HS-5 (cell line): Measurements from ENCODE around the gene COPA.

Experiments
- DNase-seq: peaks from one replicate; pipeline ENCODE4 v3.0.0-alpha.2; 2012; ENCODE audit warnings: low read depth

COPA gene

DNA sequence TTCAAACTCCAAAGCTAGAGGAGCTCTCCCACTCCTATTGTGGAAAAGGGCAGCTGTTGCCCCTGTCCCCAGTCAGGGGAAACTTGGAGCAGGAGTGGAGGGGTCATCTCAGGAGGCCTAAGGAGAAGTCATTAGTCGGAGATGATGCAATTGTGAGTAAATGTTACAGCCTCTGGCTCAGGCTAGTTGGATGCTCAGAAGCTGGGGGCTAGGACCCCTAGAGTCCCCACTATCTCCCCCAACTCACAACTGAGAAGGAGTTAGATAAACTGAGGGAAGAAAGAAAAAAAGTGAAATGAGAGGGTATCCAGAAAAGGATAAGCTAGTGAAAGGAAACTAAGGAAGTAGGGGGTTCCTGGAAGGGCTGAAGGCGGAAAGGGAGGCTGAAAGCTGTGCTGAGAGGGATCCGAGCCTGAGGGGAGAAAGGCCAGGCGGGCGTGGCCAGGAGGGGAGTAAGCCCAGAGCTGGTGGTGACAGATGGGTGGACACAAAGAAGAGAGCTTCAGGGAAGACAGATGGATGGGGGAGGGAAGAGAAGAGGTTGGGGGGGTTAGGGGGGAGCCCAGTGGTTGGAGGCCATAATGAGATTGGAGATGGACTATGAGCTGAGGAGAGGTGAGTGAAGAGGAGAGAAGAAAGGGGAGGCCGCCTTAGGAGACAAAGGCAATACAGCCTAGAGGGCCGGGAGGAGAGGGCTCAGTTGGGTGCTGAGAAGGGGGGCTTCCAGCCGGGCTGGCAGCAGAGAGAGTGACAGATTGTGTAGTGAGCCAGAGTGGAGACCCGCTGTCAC, 19.3 kb upstream of the COPA start:
- no peak for DNase-seq

DNA sequence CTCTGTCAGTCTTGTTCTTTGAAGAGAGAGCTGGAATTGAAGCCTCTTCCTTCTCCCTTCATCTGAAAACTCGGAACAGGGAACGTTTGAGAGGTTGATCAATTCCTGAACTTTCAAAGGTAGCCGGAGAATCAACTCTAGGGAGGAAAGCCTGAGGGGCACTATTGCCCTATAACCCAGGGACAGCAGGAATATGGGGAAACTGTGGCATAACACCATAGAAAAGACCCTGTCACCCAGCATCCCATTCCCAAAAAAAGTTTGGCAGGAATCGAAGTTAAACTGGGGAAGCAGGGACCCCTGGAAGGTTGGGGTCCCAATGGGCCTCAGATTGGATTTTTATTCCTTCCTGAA, 18.7 kb upstream of the COPA start:
- no peak for DNase-seq

DNA sequence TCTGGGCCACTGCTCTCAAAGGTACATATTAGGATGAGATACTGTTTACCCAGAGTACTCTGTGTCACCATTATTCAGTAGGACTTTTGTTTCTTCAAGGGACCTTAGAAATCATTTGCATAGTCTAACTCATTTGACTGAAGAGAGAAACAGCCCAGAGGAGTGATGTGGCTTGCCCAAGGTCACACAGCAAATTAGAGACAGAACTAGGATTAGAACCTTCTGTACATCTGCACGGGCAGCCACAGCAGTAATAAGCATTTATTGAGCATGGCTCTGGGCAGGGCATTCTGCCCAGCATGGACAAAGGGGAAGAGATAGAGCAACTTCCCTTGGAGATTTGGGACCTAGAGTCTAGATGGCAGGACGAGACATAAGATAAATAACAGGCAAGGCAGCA, 18.1 kb upstream of the COPA start:
- no peak for DNase-seq

DNA sequence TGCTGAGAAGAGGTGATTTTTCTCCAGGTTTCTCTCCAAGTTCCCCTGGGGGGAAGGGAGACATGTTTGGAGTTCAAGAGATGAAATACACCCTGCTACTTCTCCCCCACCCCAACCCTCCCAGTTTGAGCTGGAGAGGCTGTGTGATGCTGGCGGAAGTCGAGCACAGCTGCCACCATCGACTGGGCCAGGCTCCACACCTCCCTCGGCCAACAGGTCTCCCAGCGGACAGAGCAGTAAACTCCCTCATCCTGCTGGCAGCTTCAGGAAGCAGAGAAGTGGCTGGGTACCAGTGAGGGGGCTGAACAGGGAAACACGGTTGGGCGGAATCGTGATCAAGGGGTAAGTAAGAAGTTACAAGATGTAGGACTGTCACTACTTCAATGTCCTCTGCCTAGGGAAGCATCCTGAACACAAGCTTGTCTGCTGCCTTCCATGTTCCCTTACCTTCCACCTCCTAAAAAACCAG, 17.2 kb upstream of the COPA start:
- no peak for DNase-seq

DNA sequence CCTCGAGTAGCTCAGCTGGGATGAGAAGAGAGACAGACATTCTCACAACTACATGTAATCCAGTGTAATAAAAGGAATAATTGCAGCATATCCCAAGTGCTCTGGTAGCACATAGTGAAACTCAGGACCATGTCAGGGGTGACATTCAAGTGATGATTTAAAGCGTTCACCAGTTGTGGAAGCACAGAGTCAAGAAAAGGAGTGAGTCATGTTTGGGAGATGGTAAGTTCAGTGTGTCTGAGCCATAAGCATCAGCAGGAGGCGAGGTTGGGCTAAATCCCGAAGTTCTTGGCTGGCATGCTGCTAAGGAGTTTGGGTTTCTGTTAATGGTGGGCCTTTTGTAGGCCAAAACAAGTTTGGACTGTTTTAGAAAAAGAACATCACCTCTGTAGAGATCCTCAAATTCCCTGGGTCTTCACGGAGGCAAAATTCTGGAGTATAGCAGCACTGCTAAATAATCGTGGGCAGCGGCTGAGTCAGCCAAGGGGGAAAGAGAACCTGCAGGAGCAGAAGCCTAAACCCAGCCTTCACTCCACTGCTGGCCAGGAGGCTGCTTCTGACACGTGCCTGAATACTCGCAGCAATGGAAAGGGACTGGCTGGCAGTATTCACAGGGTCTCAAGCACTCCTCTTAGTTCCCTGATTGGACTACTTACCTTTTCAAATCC, 16.6 kb upstream of the COPA start:
- DNase-seq, result no peak

DNA sequence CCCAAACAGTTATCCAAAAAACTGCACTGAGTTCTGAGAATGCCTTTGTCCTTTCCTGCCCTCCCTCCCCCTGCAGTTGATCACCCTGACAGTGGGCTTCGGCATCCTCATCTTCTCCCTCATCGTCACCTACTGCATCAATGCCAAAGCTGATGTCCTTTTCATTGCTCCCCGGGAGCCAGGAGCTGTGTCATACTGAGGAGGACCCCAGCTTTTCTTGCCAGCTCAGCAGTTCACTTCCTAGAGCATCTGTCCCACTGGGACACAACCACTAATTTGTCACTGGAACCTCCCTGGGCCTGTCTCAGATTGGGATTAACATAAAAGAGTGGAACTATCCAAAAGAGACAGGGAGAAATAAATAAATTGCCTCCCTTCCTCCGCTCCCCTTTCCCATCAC, 15.0 kb upstream of the COPA start:
- DNase-seq, result no peak

DNA sequence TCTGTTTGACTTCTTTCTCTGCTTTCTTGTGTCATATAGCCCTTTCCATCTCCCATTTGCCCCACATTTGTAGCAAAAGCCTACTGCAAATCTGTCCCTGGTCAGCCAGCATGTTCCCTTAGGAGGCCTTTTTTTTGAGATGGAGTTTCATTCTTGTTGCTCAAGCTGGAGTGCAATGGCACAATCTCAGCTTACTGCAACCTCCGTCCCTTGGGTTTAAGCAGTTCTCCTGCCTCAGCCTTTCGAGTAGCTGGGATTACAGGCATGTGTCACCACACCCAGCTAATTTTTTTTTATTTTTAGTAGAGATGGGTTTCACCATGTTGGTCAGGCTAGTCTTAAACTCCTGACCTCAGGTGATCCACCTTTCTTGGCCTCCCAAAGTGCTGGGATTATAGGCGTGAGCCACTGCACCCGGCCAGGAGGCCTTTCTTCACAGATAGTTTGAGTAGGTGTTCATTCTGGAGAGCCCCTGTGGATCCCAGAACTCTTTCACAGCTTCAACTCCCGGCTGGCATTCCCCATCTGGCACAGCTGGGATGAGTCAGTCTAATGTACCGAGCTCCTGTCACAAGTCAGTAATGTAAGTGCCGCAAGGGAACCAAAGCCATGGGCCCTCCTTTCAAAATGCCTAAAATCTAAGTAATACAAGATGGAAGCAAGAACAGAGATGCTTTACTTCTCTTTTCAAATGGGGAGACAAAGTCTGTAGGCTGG, 14.4 kb upstream of the COPA start:
- peak; percentile 28 for DNase-seq

DNA sequence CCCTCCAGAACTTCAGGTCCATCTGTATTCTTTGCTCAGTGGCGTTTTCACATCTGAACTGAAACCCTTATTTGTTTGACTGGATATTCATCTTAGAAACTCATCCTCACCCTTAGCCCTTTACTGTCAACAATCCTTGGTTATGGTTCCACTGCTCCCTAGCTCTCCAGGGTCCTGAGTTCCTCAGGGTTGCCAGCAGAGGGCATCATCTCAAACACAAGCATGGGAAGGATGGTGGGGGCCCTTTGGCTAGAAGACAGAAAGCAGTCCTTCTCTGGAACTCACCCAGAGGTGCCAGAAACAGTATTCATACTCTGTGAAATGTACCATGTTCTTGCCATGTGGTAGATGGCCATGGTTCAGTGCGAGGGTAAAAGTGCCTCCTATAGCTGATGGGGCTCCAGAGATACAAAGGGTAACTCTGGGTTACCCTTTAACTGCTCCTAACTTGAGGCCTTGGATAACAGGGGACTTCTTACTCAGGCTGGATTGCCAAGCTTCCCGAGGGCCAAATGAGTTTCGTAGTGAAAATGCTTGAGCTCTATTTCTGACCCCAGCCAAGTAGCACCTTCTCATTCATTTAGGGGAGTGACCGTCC, 11.4 kb upstream of the COPA start:
- no peak for DNase-seq

DNA sequence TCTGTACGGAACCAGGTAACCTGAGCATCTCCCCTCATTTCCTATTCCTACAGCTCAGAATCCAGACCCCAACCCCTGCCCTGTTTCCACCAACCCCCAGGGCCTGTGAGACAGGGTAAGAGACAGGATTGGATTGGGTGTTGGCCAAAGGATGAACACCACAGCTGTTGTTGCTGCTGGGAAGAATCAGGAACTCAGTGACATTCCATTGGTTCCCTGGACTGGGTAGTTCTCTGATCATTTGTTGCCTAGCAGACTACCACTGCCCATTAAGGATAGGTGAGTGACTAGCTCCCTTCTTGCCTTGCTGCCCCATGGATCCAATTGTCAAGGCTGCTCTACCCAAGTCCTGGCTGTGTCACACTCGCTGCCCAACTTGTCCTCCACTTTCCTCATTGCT, 10.2 kb upstream of the COPA start:
- no peak for DNase-seq

DNA sequence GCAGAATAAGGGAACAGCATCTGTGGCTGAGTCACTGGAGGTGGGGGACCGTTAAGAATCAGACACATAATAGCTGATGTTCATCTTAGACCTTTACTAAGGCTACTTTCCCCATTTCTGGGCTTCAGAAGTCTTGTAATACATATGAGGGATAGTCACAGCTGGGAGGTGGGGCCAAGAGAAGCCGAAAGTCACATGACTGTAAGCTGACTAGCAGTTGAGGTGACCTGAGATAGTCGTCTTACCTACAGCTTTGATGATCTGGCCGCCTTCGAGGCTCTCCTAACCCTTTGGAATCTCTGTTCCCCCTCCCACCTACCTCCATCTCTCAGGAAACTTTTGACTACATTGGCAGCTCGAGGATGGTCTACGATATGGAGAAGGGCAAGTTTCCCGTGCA, 9.5 kb upstream of the COPA start:
- no peak for DNase-seq

DNA sequence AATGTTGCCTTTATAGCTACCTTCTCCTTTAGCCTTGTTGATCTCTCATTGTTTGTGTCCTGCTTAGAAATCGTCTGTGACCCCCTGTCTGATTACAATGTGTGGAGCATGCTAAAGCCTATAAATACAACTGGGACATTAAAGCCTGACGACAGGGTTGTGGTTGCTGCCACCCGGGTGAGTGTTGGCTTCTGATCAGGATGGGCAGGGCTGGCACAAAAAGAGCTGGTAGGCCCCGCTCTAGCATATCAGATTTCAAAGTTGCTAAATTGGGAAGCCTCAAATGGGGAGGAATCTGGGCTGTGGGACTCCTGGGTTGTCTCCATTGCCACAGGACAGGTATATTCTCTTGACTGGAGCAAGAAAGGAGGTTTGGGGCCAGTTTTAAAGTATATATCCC, 8.6 kb upstream of the COPA start:
- no peak for DNase-seq

DNA sequence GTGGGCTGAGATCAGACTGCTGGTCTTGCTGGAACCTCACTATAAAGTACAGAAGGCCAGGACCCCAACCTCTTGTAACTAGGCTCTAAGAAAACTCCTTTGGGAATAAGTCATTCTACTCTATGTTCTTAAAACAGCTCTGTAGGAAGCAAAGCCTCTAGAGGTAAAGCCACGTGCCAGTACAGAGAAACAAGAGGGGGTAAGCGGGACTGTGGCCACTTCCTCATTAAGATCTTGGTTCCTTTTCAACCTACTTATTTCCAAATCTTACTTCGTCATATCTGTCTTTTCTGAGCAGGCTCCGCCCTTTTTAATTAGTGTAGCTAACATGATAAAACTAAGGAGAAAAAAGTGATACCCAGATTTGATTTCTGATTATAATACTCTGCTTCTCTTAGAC, 3.9 kb upstream of the COPA start:
- no peak for DNase-seq

DNA sequence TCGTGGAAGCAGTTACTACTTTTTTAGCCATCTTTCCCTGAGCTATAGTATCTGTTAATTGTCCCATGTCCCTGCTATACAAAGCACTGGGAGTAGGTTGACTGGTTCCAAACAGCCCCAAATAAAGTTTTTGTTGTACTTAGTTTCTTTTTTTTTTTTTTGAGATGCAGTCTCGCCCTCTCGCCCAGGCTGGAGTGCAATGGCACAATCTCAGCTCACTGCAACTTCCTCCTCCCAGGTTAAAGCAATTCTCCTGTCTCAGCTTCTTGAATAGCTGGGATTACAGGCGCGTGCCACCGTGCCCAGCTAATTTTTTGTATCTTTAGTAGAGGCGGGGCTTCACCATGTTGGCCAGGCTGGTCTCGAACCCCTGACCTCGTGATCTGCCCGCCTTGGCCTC, 3.4 kb upstream of the COPA start:
- no peak for DNase-seq

DNA sequence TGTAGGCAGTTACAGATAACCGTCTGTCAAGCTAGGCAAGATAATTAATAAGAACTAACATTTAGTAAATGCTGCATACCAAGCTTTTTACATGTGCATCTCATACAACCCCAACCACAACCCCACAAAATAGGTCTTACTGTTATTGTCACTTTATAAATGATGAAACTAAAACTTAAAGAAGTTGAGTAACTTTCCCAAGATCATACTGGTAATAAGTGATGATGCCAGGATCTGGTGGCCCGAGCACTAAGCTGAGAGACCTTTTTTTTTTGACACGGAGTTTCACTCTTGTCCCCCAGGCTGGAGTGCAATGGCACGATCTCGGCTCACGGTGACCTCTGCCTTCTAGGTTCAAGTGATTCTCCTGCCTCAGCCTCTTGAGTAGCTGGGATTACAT, 1.9 kb upstream of the COPA start:
- no peak for DNase-seq

DNA sequence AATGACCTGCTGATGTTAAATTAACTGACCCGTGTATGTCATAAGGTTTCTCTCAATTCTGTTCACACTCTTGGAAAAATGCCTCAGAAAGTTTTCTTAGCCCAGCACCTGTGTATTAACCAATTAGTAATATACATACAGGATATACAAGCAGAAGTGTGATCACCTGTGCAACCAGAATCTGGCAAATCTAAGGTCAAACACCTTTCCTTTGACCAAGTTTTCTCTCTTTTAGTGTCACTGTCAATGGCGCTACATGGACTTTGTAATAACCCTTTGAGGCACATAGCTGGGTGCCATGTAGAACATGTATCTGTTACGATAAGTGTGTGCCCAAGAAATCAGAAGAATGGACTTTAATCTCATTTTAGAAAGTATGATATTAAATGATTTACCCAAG, 1.2 kb upstream of the COPA start:
- no peak for DNase-seq

DNA sequence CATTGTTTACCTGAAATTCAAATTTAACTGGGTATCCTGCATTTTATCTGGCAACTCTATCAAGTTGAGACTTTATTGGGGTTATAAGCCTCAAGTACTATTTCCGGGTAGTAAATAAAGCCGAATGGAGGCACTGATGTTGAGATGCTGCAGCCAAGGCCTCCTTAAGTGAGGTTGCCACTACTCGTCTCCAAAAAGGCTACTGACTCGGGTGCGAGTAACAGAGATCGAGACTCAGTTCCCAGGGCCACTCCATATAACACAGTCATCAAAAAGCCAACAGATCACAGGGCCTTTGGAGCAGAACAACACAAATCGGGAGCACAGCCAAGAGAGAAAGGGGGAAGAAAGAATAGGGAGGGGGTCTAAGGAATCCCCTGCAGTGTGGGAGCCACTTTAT, 524 bp downstream of the COPA start:
- no peak for DNase-seq

DNA sequence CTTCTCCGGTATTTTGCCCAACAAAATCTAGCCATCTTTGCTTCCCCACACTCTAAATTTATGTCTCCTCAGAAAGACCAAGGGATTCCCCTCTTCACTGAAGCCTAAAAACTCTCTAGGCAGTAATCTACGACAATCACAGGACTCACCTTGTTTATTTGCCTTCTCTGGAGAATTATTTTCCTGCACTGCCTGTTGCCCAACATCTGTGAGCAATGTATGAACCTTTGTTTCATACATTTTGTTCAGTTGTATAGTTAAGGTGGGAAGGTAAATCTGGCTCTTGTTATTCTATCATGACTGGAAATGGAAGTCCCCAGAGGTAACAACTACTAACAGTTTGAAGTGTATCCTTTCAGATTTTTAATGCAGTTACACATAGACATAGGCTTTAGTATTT, 2.2 kb downstream of the COPA start:
- DNase-seq, result no peak

DNA sequence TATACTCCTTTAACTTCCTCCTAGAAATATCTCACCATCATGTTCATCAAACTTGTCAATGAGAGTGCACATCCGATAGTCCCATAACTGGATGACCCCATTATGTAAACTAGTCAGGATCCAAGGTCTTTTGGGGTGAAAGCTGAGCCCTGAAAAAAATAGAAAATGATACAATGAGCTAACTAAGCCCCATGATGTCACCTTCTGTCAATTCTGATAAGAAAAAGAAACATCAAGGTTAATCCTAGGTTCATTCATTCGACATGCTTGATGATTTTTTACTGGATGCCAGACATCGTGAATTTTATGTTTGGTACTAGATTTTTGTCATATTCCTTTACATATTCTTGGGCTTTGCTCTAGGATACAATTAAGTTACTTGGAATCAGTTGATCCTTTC, 2.9 kb downstream of the COPA start:
- DNase-seq, result no peak

DNA sequence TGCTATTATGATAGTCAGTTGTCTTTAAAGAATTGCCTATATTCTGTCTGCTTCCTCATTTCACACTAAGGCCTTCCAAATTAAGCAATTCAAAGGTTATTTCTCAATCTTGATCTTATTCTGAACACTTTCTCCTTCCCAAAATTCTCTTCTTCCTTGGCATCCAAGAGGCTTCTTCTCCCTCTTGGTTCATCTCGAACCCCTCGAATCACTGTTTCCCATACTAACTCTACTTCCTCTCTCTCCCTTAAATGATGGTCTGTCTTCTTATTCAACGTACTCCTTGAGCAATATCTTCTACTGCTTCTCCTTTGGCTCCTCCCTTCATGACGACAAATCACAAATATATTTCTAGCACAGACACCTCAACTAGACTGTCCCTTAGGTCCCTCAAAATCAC, 4.5 kb downstream of the COPA start:
- DNase-seq, result no peak

DNA sequence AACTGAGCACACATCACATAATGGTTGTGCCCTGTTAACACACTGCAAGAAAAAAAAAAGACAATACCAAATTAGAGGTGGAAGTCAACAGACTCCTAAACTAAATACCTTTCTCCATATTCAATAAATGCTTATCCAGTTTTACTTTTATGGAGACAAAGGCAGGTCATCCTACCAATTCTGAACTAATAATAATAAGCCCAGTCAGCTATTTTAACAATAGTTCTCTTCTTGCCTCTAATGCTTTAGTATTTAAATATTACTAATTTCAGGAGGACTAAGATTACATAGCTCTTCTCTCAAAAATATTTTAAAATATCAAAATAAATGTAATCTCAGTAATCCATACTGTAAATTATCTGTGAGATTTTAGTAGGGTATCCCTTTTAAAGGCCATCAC, 10.5 kb downstream of the COPA start:
- DNase-seq, result no peak

DNA sequence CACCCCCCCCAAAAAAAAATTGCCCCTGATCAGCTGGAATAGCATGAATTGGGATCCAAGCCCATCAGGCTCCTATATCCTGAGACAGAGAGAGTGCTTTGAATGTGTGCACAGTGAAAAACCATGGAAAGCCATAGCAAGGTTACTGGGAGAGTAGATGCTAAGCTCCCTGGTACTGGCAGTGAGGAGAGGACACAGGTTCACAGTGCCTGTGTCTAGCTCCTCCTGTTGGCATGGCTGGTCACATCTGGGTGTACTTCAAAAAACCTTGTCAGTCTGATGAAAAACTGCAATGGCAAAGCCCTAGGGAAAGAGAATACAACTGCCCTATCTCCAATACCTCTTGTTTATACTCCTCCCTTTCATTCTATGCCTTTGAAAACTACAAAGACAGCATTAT, 12.9 kb downstream of the COPA start:
- DNase-seq, result no peak

DNA sequence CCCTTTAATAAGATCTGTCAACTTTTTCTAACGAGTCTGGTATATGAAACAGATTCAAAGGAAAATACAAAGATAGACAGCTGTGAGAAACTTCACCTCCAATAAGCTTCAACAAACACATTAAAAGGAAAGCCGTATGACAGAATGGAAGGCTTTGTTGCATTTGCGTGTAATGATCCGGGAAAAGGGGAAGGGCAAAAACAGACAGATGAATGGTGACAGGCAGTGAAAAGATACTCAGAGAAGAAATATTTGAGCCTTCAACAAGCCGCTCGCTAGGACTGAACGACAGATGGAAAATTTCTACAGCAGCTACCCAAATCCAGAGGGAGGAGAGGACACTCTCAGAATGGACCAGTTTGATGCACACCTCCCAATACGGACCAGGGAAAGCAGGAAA, 14.9 kb downstream of the COPA start:
- no peak for DNase-seq

DNA sequence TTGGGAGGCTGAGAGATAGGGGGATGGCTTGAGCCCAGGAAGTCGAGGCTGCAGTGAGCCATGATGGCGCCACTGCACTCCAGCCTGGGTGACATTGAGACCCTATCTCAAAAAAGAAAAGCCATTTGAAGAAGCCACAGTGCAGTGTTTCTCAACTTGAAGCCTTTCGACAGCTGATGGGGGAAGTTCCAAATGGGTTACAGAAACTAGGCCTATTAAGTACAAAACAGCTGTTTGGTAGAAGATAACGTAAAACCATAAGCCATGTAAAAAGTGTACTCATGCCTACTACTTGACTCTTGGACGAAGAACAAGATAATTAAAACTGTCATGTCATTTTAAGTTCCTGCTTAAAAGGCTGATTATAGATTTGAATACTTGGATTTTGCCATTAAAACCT, 16.6 kb downstream of the COPA start:
- DNase-seq, result no peak
